HepG2 (cell line): ENCODE data around the gene TMC8. TPM values are rescaled to one million over a fixed set of nuclear protein-coding genes. Genes with fewer than 3 reads are reported as not detected.

ENCODE experiments used
- CC2D1A ChIP-seq: sonication (generic); formaldehyde crosslinking; IDR thresholded peaks from 2 replicates; pipeline ENCODE4 v1.8.1; 2023; ENCODE audit warnings: mild to moderate bottlenecking, missing genetic modification reagents
- FOXO1 ChIP-seq: sonication (generic); formaldehyde crosslinking; IDR thresholded peaks from 2 replicates; pipeline ENCODE4 v1.4.0; 2020; ENCODE audit warnings: missing genetic modification reagents
- GTF2F1 ChIP-seq: fragments of 150-350 bp; IDR thresholded peaks from 2 replicates; pipeline ENCODE4 v1.6.1; 2014; ENCODE audit warnings: low read length
- KAT2B ChIP-seq: fragments of 150-350 bp; IDR thresholded peaks from 2 replicates; pipeline ENCODE4 v1.6.1; 2014; ENCODE audit warnings: low read depth, low read length, borderline replicate concordance
- RBAK ChIP-seq: sonication (generic); formaldehyde crosslinking; IDR thresholded peaks from 2 replicates; pipeline ENCODE4 v1.5.1; 2020; ENCODE audit warnings: mild to moderate bottlenecking, missing genetic modification reagents
- ZBTB40 ChIP-seq, 2 experiments: fragments of 450-650 bp in 1 of 2; sonication (generic) in 1 of 2; formaldehyde crosslinking in 1 of 2; IDR thresholded peaks; 2 replicates each; pipeline versions ENCODE4 v1.6.1 to v1.8.0; 2016 to 2022; ENCODE audit warnings: antibody characterized with exemption in 1 of 2, mild to moderate bottlenecking in 1 of 2, missing genetic modification reagents in 1 of 2
- ZNF407 ChIP-seq: sonication (generic); formaldehyde crosslinking; IDR thresholded peaks from one replicate; pipeline ENCODE4 v1.5.1; 2020; ENCODE audit warnings: mild to moderate bottlenecking, missing genetic modification reagents; ENCODE audit errors: not compliant biosample characterization
- ZNF546 ChIP-seq: sonication (generic); formaldehyde crosslinking; conservative IDR thresholded peaks from 2 replicates; pipeline ENCODE4 v1.8.1; 2023; ENCODE audit warnings: mild to moderate bottlenecking, missing genetic modification reagents
- ZUFSP ChIP-seq: sonication (generic); formaldehyde crosslinking; IDR thresholded peaks from 2 replicates; pipeline ENCODE4 v1.9.0; 2021; ENCODE audit warnings: missing genetic modification reagents, mild to moderate bottlenecking, borderline replicate concordance
- polyA plus RNA-seq, 8 experiments: library from polyadenylated mRNA; depleted of rRNA in 3 of 8; stranded (reverse) in 7 of 8; unstranded in 1 of 8; fragments of >200 nt; fragmentation: Illumina TruSeq in 4 of 8; extraction: Trizol in 4 of 8; gene quantifications; 2 replicates each; pipeline versions ENCODE4 v1.2.1 to v1.2.3, GENCODE V29; 2011 to 2016; ENCODE audit warnings: low read depth in 4 of 8, missing spikeins in 1 of 8, mixed read lengths in 1 of 8; ENCODE audit not compliant: insufficient read depth in 1 of 8
- total RNA-seq, 5 experiments: library from RNA; depleted of rRNA; stranded (reverse); fragments of >200 nt; fragmentation: Illumina TruSeq; extraction: Trizol; gene quantifications; 2 replicates each; pipeline ENCODE4 v1.2.3, GENCODE V29; 2016; ENCODE audit warnings: low read depth in 1 of 5

Gene TMC8
- total and polyA plus RNA-seq, 2 of the 13 experiments (the other 11 are each of a cell fraction or from before 2014, with no cell fraction given), result 0.53 to 7.8 TPM

DNA sequence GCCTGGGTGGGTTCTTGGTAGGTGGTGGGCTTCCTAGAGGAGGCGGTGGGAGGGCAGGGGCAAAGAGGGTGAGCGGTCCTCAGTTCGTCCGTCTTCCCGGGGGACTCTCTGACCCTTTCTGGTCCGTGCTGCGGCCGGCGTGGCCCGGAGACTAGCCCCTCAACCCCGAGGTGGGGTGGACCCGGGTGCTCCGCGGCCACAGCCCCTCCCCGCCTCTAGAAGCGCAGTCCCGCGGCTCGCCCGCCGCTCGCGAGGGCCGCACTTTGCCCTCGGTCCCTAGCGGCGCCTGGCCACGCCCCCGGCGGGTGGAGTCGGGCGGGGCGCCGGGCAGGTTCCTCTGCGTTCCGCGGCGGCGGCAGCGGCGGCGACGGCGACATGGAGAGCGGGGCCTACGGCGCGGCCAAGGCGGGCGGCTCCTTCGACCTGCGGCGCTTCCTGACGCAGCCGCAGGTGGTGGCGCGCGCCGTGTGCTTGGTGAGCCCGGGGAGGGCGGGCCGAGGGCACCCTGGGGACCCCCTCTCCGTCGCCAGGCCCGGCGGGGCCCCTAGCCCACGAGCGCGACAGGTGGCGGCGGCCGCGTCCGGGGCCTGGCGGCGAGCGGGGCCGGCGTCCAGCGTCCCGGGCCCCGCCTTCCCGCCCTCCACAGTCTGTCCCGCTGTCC, 37.8 kb downstream of the TMC8 start, which contains the start of gene SYNGR2 (continued):
- no peak for TF ChIP-seq ZBTB40 (IDR thresholded peaks at IDR 0.05)
- no peak for TF ChIP-seq ZBTB40 (CRISPR knock-in tag; IDR thresholded peaks at IDR 0.05)
- peak; percentile 47; the same call in 1 of the 2 replicates for TF ChIP-seq ZNF546 (CRISPR knock-in tag)
- peak; percentile 49 for TF ChIP-seq FOXO1
- TF ChIP-seq RBAK (CRISPR knock-in tag), result no peak
- TF ChIP-seq GTF2F1, result no peak
- TF ChIP-seq ZNF407 (CRISPR knock-in tag), result no peak
- no peak for TF ChIP-seq CC2D1A
- TF ChIP-seq KAT2B, result no peak
- no peak for TF ChIP-seq ZUFSP (CRISPR knock-in tag)
